HepG2 (cell line): ENCODE results near the gene POMGNT2. TPM values are rescaled to one million over a fixed set of nuclear protein-coding genes. Genes with fewer than 3 reads are reported as not detected.

Experiments used
- ATAC-seq: fragments of 200-7000 bp; cut with Tn5 transposase; 3 replicates; pipeline ENCODE4 v1.9.1; 2020; ENCODE audit warnings: mild to moderate bottlenecking, moderate library complexity
- BruUV-seq: library from RNA; stranded (reverse); fragments of 400-500 nt; replicated peaks from 2 replicates; lab custom pipeline; 2021; lab: Mats Ljungman, UMichigan
- CTCF ChIA-PET: fragments of 300-600 bp; formaldehyde crosslinking; extraction: SDS; loops from one replicate; lab custom pipeline; 2021; ENCODE audit warnings: low total read pairs, inconsistent platforms, low intra/inter-chr PET ratio; lab: Yijun Ruan, JAX
- POLR2A ChIA-PET: fragments of 350-600 bp; sonication (Branson Sonifier 250); formaldehyde crosslinking; loops from one replicate; lab custom pipeline; 2020; ENCODE audit warnings: antibody characterized with exemption, inconsistent platforms; lab: Yijun Ruan, JAX
- DNase-seq: peaks from one replicate; pipeline ENCODE4 v3.0.0-alpha.2; 2015; ENCODE audit warnings: low spot score
- FAIRE-seq: peaks from 3 replicates; lab custom pipeline; 2011; peaks lifted over from hg19 to GRCh38; lab: Jason Lieb, UNC
- H2AFZ ChIP-seq: one replicate; pipeline ENCODE4 v1.6.1; 2011; ENCODE audit warnings: low read length, inconsistent platforms
- H3K27ac ChIP-seq: fragments of 300-600 bp; 3 replicates; pipeline ENCODE4 v1.8.0; 2011; ENCODE audit warnings: mixed run types, mild to moderate bottlenecking, mixed read lengths, low read length, inconsistent platforms; ENCODE audit not compliant: insufficient read depth; ENCODE audit errors: extremely low read length
- H3K27me3 ChIP-seq, 2 experiments: fragments of 200-600 bp in 1 of 2; 2 replicates in 1 of 2; 3 replicates in 1 of 2; pipeline versions ENCODE4 v1.6.0 to v1.8.0; 2011; ENCODE audit warnings: low read length in 2 of 2, mild to moderate bottlenecking in 2 of 2, moderate library complexity in 2 of 2, inconsistent platforms in 1 of 2; ENCODE audit not compliant: insufficient read depth in 2 of 2, control insufficient read depth in 1 of 2
- H3K36me3 ChIP-seq, 2 experiments: fragments of 200-600 bp in 1 of 2; replicated peaks in 1 of 2; 2 replicates in 1 of 2; 3 replicates in 1 of 2; pipeline versions ENCODE4 v1.5.1 to v1.8.0; 2011; ENCODE audit warnings: low read length in 2 of 2, inconsistent platforms in 1 of 2; ENCODE audit not compliant: insufficient read depth in 2 of 2, control insufficient read depth in 1 of 2
- H3K4me1 ChIP-seq: 2 replicates; pipeline ENCODE4 v1.5.1; 2012; ENCODE audit warnings: low read length, inconsistent platforms; ENCODE audit not compliant: insufficient read depth
- H3K4me2 ChIP-seq: 2 replicates; pipeline ENCODE4 v1.6.0; 2011; ENCODE audit warnings: low read depth, low read length, inconsistent platforms
- H3K4me3 ChIP-seq, 3 experiments: fragments of 200-600 bp in 1 of 3; sonication (generic), shearing (Covaris generic) in 1 of 3; replicated peaks in 1 of 3; 2 replicates each; pipeline ENCODE4 v1.5.1; 2011 to 2016; ENCODE audit warnings: low read length in 3 of 3, inconsistent platforms in 2 of 3, low read depth in 2 of 3, mild to moderate bottlenecking in 2 of 3, control low read depth in 1 of 3, mixed read lengths in 1 of 3; ENCODE audit not compliant: insufficient read depth in 1 of 3
- H3K79me2 ChIP-seq: one replicate; pipeline ENCODE4 v1.6.1; 2011; ENCODE audit warnings: low read length, inconsistent platforms; ENCODE audit not compliant: insufficient read depth
- H3K9ac ChIP-seq: 2 replicates; pipeline ENCODE4 v1.6.0; 2011; ENCODE audit warnings: mild to moderate bottlenecking, low read depth, low read length, inconsistent platforms; ENCODE audit not compliant: insufficient read depth
- H3K9me3 ChIP-seq: 2 replicates; pipeline ENCODE4 v1.5.1; 2012; ENCODE audit warnings: mild to moderate bottlenecking, low read length
- H4K20me1 ChIP-seq: 2 replicates; pipeline ENCODE4 v1.6.0; 2011; ENCODE audit warnings: inconsistent platforms, mild to moderate bottlenecking, low read length, moderate library complexity; ENCODE audit not compliant: insufficient read depth
- ATF5 ChIP-seq: sonication (generic); formaldehyde crosslinking; IDR thresholded peaks from 2 replicates; pipeline ENCODE4 v1.4.0; 2020; ENCODE audit warnings: mild to moderate bottlenecking, low read depth, missing genetic modification reagents
- E2F2 ChIP-seq: sonication (generic); formaldehyde crosslinking; IDR thresholded peaks from 2 replicates; pipeline ENCODE4 v1.4.0; 2020; ENCODE audit warnings: missing genetic modification reagents, borderline replicate concordance
- GFI1 ChIP-seq: sonication (generic); formaldehyde crosslinking; IDR thresholded peaks from 2 replicates; pipeline ENCODE4 v1.5.0; 2020; ENCODE audit warnings: missing genetic modification reagents, mild to moderate bottlenecking, borderline replicate concordance
- HMGXB3 ChIP-seq: sonication (generic); formaldehyde crosslinking; IDR thresholded peaks from 2 replicates; pipeline ENCODE4 v1.4.0; 2020; ENCODE audit warnings: missing genetic modification reagents, borderline replicate concordance
- POLR2AphosphoS2 ChIP-seq: IDR thresholded peaks from 2 replicates; pipeline ENCODE4 v1.6.1; 2011; ENCODE audit warnings: low read depth, low read length, improper control_type of control experiment
- POLR2AphosphoS5 ChIP-seq: IDR thresholded peaks from 2 replicates; pipeline ENCODE4 v1.6.1; 2012; ENCODE audit warnings: low read depth, low read length
- ZNF558 ChIP-seq: sonication (generic); formaldehyde crosslinking; IDR thresholded peaks from 2 replicates; pipeline ENCODE4 v1.9.0; 2022; ENCODE audit warnings: mild to moderate bottlenecking, missing genetic modification reagents, borderline replicate concordance
- ZNF609 ChIP-seq: sonication (generic); formaldehyde crosslinking; IDR thresholded peaks from 2 replicates; pipeline ENCODE4 v1.4.0; 2020; ENCODE audit warnings: mild to moderate bottlenecking, missing genetic modification reagents, borderline replicate concordance
- ZNF816 ChIP-seq: sonication (generic); formaldehyde crosslinking; IDR thresholded peaks from 2 replicates; pipeline ENCODE4 v1.8.0; 2022; ENCODE audit warnings: missing genetic modification reagents, mild to moderate bottlenecking, borderline replicate concordance
- WGBS: methylation state at CpG from one replicate; pipeline ENCODE4 v1.1.6; 2017; ENCODE audit warnings: low lambda C conversion rate; 5-methylcytosine and 5-hydroxymethylcytosine counted together
- in situ Hi-C: cut with HindIII; loops from 2 replicates; pipeline ENCODE4 v1.10.0; 2017; ENCODE audit warnings: low pct_unique_long_range_greater_than_20kb; ENCODE audit not compliant: extremely low pct_ligation_motif_present
- intact Hi-C: fragments of 100-400 bp; cut with micrococcal nuclease; formaldehyde crosslinking; loops from one replicate; pipeline ENCODE4 v1.10.0; 2022; ENCODE audit not compliant: unreplicated experiment
- polyA plus RNA-seq, 8 experiments: library from polyadenylated mRNA; depleted of rRNA in 3 of 8; stranded (reverse) in 7 of 8; unstranded in 1 of 8; fragments of >200 nt; fragmentation: Illumina TruSeq in 4 of 8; extraction: Trizol in 4 of 8; gene quantifications; 2 replicates each; pipeline versions ENCODE4 v1.2.1 to v1.2.3, GENCODE V29; 2011 to 2016; ENCODE audit warnings: low read depth in 4 of 8, missing spikeins in 1 of 8, mixed read lengths in 1 of 8; ENCODE audit not compliant: insufficient read depth in 1 of 8
- total RNA-seq, 5 experiments: library from RNA; depleted of rRNA; stranded (reverse); fragments of >200 nt; fragmentation: Illumina TruSeq; extraction: Trizol; gene quantifications; 2 replicates each; pipeline ENCODE4 v1.2.3, GENCODE V29; 2016; ENCODE audit warnings: low read depth in 1 of 5

The POMGNT2 gene
- total and polyA plus RNA-seq, 2 of the 13 experiments (the other 11 are each of a cell fraction or from before 2014, with no cell fraction given) = 10.5 to 12.4 TPM

- FAIRE-seq = no peak
- in situ Hi-C loops (no loop called here), intact Hi-C loops (no loop called here)
- H3K4me1 ChIP-seq = peaks cover 22% of the 10 kb centered on the region
- no peak overlapping the region for H3K9ac ChIP-seq
- H3K9me3 ChIP-seq = no peaks in the 10 kb centered on the region
- POLR2A ChIA-PET = no interaction called here
- no peaks in the 10 kb centered on the region for H3K79me2 ChIP-seq
- TF ChIP-seq GFI1 (no peak), E2F2 (CRISPR knock-in tag) (no peak), ZNF609 (CRISPR knock-in tag) (no peak), ATF5 (CRISPR knock-in tag) (no peak), HMGXB3 (CRISPR knock-in tag) (no peak), ZNF558 (CRISPR knock-in tag) (no peak), POLR2AphosphoS5 (no peak), POLR2AphosphoS2 (no peak), ZNF816 (CRISPR knock-in tag) (no peak)
- CTCF ChIA-PET = no interaction called here
- ATAC-seq = no peak
- H3K4me3 ChIP-seq = no peak overlapping the region
- no TSS peak for BruUV-seq
- no peak overlapping the region for H3K27ac ChIP-seq
- no peaks in the 10 kb centered on the region for H4K20me1 ChIP-seq
- DNase-seq = no peak
- no peaks in the 10 kb centered on the region for H3K36me3 ChIP-seq
- no peak overlapping the region for H3K4me2 ChIP-seq
- WGBS = 81% methylated on average over 2 of the region's 2 CpGs
- H2AFZ ChIP-seq = no peak overlapping the region
- H3K27me3 ChIP-seq = no peaks in the 10 kb centered on the region
These were observed 3.0 kb downstream of the POMGNT2 start for GRCh38 chr3:43102773-43103480.
